DND-41 (cell line): ENCODE measurements around the gene TTLL12.

Experiments
- CTCF ChIP-seq: IDR thresholded peaks from 2 replicates; pipeline ENCODE4 v1.5.1; 2012; ENCODE audit warnings: borderline replicate concordance, low read length, moderate library complexity, mild to moderate bottlenecking; ENCODE audit not compliant: poor library complexity, severe bottlenecking; ENCODE audit errors: extremely low read depth
- EZH2 ChIP-seq: IDR thresholded peaks from 3 replicates; pipeline ENCODE4 v1.6.1; 2012; ENCODE audit warnings: borderline replicate concordance, low read depth, mild to moderate bottlenecking, moderate library complexity, low read length, inconsistent platforms; ENCODE audit not compliant: severe bottlenecking

- TF ChIP-seq CTCF (no peak), EZH2 (no peak)
Observed at GRCh38 chr22:43148581-43148980, 38.4 kb downstream of the TTLL12 start.
